NT2/D1 (cell line): Measurements from ENCODE around the gene NECTIN1.

ENCODE experiments used
- DNase-seq: peaks from one replicate; pipeline ENCODE4 v3.0.0-alpha.2; 2011; ENCODE audit warnings: low read depth, low spot score
- H3K27me3 ChIP-seq: 2 replicates; pipeline ENCODE4 v1.6.0; 2011; ENCODE audit warnings: mild to moderate bottlenecking; ENCODE audit not compliant: insufficient read length, insufficient read depth
- H3K36me3 ChIP-seq: 2 replicates; pipeline ENCODE4 v1.6.1; 2011; ENCODE audit warnings: mild to moderate bottlenecking, low read length, mixed read lengths; ENCODE audit not compliant: insufficient read depth, insufficient read length
- H3K4me1 ChIP-seq: 2 replicates; pipeline ENCODE4 v1.5.1; 2011; ENCODE audit not compliant: insufficient read depth, insufficient read length
- H3K4me3 ChIP-seq: 2 replicates; pipeline ENCODE4 v1.5.1; 2011; ENCODE audit warnings: low read depth; ENCODE audit not compliant: insufficient read length
- H3K9ac ChIP-seq: 2 replicates; pipeline ENCODE4 v1.6.0; 2011; ENCODE audit warnings: low read depth; ENCODE audit not compliant: insufficient read length
- H3K9me3 ChIP-seq: 2 replicates; pipeline ENCODE4 v1.5.1; 2011; ENCODE audit warnings: mild to moderate bottlenecking, low read length; ENCODE audit not compliant: insufficient read depth
- SUZ12 ChIP-seq: IDR thresholded peaks from 2 replicates; pipeline ENCODE4 v1.6.1; 2011; ENCODE audit not compliant: insufficient read length, insufficient read depth; ENCODE audit errors: extremely low read depth
- YY1 ChIP-seq: IDR thresholded peaks from 2 replicates; pipeline ENCODE4 v1.6.1; 2011; ENCODE audit not compliant: insufficient read length, insufficient read depth
- ZNF274 ChIP-seq: IDR thresholded peaks from 2 replicates; pipeline ENCODE4 v1.6.1; 2011; ENCODE audit warnings: mild to moderate bottlenecking, low read depth, low read length

The NECTIN1 gene

DNA sequence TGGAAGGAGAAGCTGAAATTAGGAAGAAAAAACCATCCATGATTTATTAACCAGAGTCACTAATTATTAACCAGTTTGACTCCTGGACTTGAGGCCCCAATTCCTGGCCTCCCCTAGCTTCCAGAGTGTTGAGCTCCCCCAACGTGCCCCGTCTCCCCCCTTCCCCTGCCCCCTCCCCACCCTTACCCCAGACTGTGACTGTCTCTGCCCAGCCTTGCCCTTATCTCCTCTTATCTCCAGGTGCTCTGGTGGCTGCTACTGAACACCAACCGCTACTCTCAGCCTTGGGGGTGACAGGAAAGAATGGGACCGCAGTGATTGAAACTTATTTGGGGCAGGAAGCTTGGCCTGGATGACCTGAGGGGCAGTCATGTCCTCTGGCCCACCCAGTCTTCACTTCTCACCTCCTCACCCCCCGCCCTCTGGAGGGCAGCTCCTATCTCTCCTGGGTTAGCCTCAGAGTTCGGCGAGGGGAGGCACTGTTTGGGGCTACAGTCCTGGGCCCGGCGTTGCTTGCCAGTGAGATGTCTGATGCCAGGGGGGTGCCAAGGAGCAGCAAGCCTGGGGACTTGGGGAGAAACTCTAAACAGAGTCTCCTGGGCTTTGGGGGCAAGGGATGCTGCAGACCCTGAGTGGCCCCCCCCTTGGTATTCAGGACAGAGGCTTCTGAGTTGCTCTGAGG lies 15.5 kb downstream of the NECTIN1 start:
- peaks cover 34% of the 10 kb centered on the region for H3K4me1 ChIP-seq
- H3K9ac ChIP-seq, result no peak overlapping the region
- TF ChIP-seq SUZ12 (no peak), YY1 (no peak), ZNF274 (no peak)
- no peak for DNase-seq
- H3K9me3 ChIP-seq, result no peaks in the 10 kb centered on the region
- no peaks in the 10 kb centered on the region for H3K27me3 ChIP-seq
- no peak overlapping the region for H3K4me3 ChIP-seq
- peaks cover 10% of the 10 kb centered on the region for H3K36me3 ChIP-seq

DNA sequence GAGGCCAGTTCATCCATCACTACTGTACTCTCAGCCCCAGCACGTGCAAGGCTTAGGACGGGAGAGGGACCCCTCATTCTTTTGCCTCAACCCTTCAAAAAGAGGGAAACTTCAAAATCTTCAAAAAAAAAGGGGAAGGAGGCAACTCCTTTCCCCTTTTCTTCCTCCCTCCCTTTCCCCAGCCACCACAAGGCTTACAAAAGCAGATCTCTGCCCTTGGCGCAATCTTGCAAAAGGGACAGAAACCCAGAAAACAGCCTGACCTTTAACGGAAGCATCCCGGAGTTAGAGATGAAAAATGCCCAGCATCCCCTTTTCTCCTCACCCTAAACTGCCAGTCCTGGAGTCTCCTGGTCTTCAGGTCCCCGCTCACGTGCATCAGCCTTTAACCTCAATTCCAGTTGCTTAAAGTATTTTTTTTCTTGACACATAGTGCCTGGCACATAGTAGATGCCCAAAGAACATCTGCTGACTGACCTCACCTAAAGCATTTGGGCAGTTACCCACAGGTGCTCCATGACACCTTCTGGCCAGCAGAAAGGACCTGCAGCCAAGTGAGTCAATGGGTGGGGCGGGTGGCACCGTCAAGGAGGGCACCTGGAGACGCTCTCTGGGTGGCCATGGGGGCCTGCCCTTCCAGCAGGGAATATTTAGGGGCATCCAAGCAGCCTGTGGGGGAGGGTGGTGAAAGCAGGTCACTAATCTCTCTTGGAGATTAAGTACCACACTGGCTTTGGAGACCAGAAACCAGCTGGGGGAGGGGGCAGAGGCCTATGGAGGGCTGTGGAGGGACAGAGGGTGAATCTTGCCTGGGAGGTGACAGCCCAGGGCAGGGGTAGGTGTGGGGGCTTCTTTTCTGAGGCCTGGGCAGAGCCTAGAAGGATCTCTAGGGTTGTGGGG lies 16.3 kb downstream of the NECTIN1 start:
- no peak for DNase-seq
- Histone ChIP-seq H3K9ac (no peak overlapping the region), H3K4me1 (peaks cover 28% of the 10 kb centered on the region), H3K9me3 (no peaks in the 10 kb centered on the region), H3K4me3 (no peak overlapping the region), H3K27me3 (no peaks in the 10 kb centered on the region), H3K36me3 (peaks cover 10% of the 10 kb centered on the region)
- TF ChIP-seq SUZ12 (no peak), YY1 (no peak), ZNF274 (no peak)

DNA sequence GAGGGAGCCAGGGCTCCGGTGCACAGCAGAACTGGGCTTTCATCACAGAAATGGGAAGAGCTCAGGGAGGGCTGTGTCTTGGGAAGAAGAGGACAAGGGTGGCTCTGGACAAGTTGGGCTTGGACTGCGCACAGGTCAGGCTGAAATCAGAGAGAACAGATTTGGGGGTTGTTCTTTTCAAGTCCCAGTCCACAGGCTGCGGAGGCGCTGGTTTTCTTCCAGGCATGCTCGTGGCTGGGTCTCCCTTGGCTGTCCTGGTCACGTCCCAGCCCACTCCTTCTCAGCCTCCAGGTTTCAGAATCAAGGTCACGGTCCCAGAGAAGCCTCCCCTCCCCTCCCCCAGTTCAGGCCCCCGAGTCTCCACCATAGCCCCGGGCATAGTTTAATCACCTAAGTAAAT lies 17.0 kb downstream of the NECTIN1 start:
- Histone ChIP-seq H3K9ac (no peak overlapping the region), H3K9me3 (no peaks in the 10 kb centered on the region), H3K36me3 (peaks cover 10% of the 10 kb centered on the region), H3K4me3 (no peak overlapping the region), H3K27me3 (no peaks in the 10 kb centered on the region), H3K4me1 (peaks cover 26% of the 10 kb centered on the region)
- no peak for DNase-seq
- TF ChIP-seq ZNF274 (no peak), SUZ12 (no peak), YY1 (no peak)

DNA sequence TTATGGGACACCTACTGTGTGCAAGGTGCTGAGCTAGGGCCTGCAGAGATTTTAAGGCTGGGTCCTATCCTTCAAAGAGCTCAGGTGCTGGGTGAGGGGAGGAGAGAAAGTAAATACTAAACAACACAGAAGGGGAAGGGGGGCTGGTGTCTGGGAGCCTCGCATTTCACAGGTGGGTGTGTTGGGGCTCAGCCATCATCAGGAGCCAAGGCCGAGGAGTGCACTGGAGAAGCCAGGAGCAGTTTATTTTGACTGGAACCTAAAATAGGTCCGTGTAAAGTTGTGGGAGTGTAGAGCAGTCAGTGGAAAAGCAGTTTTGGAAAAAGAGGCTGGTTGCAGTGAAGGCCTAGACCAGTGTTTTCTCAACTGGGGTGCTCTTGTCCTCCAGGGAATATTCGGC lies 17.5 kb downstream of the NECTIN1 start:
- H3K36me3 ChIP-seq, result peaks cover 10% of the 10 kb centered on the region
- H3K4me3 ChIP-seq, result no peak overlapping the region
- TF ChIP-seq YY1, result no peak
- no peak for TF ChIP-seq ZNF274
- TF ChIP-seq SUZ12, result no peak
- no peak overlapping the region for H3K9ac ChIP-seq
- no peaks in the 10 kb centered on the region for H3K27me3 ChIP-seq
- H3K4me1 ChIP-seq, result peaks cover 24% of the 10 kb centered on the region
- no peaks in the 10 kb centered on the region for H3K9me3 ChIP-seq
- no peak for DNase-seq

DNA sequence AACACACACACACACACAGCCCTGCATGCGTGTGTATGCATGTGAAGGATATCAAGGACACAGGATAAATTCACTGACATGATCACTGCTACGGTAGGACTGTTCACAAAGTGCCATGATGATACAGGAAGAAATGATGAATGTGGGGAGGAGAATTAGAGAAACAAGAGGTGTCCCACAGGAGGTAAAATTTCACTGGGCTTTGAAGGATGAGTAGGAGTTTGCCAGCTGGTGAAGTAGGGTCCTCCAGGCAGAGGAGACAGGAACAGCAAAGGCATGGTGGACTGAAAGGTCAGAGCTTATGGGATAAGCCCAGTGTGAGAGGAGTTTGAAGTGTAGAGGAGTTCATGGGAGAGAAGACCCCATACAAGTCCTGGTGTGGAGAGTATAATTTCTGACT lies 18.6 kb downstream of the NECTIN1 start:
- TF ChIP-seq SUZ12 (no peak), ZNF274 (no peak), YY1 (no peak)

DNA sequence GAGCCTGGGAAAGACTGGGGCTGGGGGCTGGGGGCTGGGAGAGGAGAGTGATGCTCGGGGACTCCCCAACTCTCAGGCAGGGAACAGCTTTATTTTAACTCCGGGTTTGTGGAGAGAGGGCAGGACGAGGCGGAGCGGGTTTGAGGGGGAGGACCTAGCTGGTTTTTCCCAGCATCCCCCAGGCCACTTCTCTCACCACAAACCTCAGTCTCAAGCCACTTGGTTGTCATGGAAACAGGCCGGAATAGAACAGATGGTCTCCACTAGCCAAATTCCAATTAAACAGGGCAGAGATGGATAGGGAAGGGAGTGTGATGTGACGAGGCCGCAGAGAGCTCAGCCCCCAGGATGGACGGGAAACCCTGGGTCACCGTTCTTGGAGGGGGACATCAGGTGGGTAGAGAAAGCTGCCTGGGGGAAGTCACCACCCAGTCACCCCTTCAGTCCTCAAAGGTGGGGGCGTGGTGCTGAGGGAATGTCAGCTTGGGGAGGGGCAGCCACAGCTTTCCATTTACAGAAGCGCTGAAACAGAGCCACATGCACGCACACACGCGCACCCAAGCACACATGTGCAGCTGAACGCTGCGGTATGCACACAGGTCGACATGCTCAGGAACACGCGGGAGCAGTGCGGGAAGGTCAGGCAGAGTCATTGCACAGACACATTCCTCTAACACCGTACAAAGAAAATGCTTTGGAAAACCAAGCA lies 19.2 kb downstream of the NECTIN1 start:
- peaks cover 18% of the 10 kb centered on the region for H3K4me1 ChIP-seq
- DNase-seq, result peak; percentile 77
- no peaks in the 10 kb centered on the region for H3K27me3 ChIP-seq
- no peak overlapping the region for H3K9ac ChIP-seq
- no peak overlapping the region for H3K4me3 ChIP-seq
- no peak for TF ChIP-seq SUZ12
- TF ChIP-seq ZNF274, result no peak
- TF ChIP-seq YY1, result no peak
- peaks cover 5% of the 10 kb centered on the region for H3K36me3 ChIP-seq
- H3K9me3 ChIP-seq, result no peaks in the 10 kb centered on the region

More for the DNA sequence above, 18.6 kb downstream of the NECTIN1 start:
- Histone ChIP-seq H3K27me3 (no peaks in the 10 kb centered on the region), H3K36me3 (peaks cover 5% of the 10 kb centered on the region), H3K4me1 (peaks cover 18% of the 10 kb centered on the region), H3K9me3 (no peaks in the 10 kb centered on the region), H3K4me3 (no peak overlapping the region), H3K9ac (no peak overlapping the region)
- no peak for DNase-seq

DNA sequence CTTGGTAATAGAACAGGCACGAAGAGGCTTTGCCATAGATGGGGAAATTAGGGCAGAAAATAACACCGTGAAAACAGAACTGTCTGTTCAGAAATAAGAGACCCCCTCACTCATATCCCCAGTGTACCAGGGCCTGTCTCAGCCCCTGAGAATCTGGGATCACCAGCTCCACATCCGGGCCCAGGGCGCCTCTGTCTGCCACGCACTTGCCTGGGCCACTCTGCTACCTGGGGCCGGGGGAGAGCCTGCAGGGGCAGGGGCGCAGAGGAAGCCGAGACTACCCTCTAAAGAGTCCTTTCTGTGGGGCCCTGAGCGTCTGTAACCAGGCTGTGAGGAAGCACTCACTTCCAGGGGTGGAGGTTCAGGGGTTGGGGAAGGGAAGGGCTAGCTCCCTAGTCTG lies 19.8 kb downstream of the NECTIN1 start:
- peak overlapping the region; percentile 50 for H3K9ac ChIP-seq
- TF ChIP-seq YY1 (no peak), SUZ12 (no peak), ZNF274 (no peak)
- H3K4me3 ChIP-seq, result no peak overlapping the region
- no peaks in the 10 kb centered on the region for H3K9me3 ChIP-seq
- peaks cover 14% of the 10 kb centered on the region for H3K4me1 ChIP-seq
- no peaks in the 10 kb centered on the region for H3K27me3 ChIP-seq
- H3K36me3 ChIP-seq, result peaks cover 5% of the 10 kb centered on the region
- DNase-seq, result no peak
